Kidney (tissue), 14 donors: ENCODE data around the gene DIDO1. TPM values are rescaled to one million over a fixed set of nuclear protein-coding genes. Genes with fewer than 3 reads are reported as not detected.

Experiments
- DNase-seq, 5 donors: peaks; one replicate each; pipeline ENCODE4 v3.0.0-alpha.2; 2013 to 2020
- FAIRE-seq: peaks from 2 replicates; lab custom pipeline; 2012; peaks lifted over from hg19 to GRCh38; lab: Jason Lieb, UNC
- H3K27ac ChIP-seq, 2 donors: one replicate each; pipeline ENCODE4 v1.7.0; 2013; ENCODE audit warnings: low read depth in 2 of 2, low read length in 2 of 2, inconsistent platforms in 1 of 2
- H3K27me3 ChIP-seq: one replicate; pipeline ENCODE4 v1.7.1; 2013; ENCODE audit warnings: low read length, inconsistent platforms; ENCODE audit not compliant: control insufficient read depth, insufficient read depth
- H3K36me3 ChIP-seq, 3 donors: one replicate each; pipeline versions ENCODE4 v1.7.0 to v1.7.1; 2013; ENCODE audit warnings: low read length in 3 of 3, control low read depth in 1 of 3, inconsistent platforms in 1 of 3; ENCODE audit not compliant: insufficient read depth in 3 of 3, control insufficient read depth in 2 of 3
- H3K4me1 ChIP-seq, 3 donors: one replicate each; pipeline versions ENCODE4 v1.7.0 to v1.7.1; 2013; ENCODE audit warnings: low read length in 3 of 3, inconsistent platforms in 1 of 3, low read depth in 1 of 3; ENCODE audit not compliant: control insufficient read depth in 2 of 3, insufficient read depth in 2 of 3
- H3K4me3 ChIP-seq, 3 donors: one replicate each; pipeline versions ENCODE4 v1.7.0 to v1.8.1; 2013; ENCODE audit warnings: low read length in 3 of 3, control low read depth in 1 of 3, inconsistent platforms in 1 of 3
- H3K9ac ChIP-seq, 3 donors: one replicate each; pipeline versions ENCODE4 v1.7.0 to v1.7.1; 2013; ENCODE audit warnings: low read length in 3 of 3, control low read depth in 1 of 3, inconsistent platforms in 1 of 3
- H3K9me3 ChIP-seq, 3 donors: one replicate each; pipeline versions ENCODE4 v1.7.0 to v1.7.1; 2013; ENCODE audit warnings: low read length in 3 of 3, control low read depth in 1 of 3, inconsistent platforms in 1 of 3; ENCODE audit not compliant: control insufficient read depth in 2 of 3, insufficient read depth in 1 of 3
- CTCF ChIP-seq: IDR thresholded peaks from 3 replicates; pipeline ENCODE4 v1.5.1; 2012; ENCODE audit warnings: mild to moderate bottlenecking, moderate library complexity, borderline replicate concordance; ENCODE audit not compliant: insufficient read depth; ENCODE audit errors: extremely low read depth
- intact Hi-C: fragments of 100-400 bp; cut with DNase I; formaldehyde crosslinking; loops from one replicate; pipeline ENCODE4 v1.11.1; 2022
- polyA plus RNA-seq: library from polyadenylated mRNA; stranded (reverse); fragments of 350-450 nt; fragmentation: Illumina TruSeq; extraction: RNeasy Lipid Tissue Mini Kit (QIAGEN cat#74804); gene quantifications from one replicate; pipeline ENCODE4 v1.2.3, GENCODE V29; 2014; ENCODE audit warnings: low read depth, low replicate concordance; ENCODE audit not compliant: insufficient read depth
- total RNA-seq: library from RNA; stranded (reverse); fragmentation: NEBNext Ultra II Directional; extraction: Animal tissue kit (Norgen Biotek cat#: 25700); gene quantifications from one replicate; pipeline ENCODE4 v1.2.1, GENCODE V29; 2021
- donor health status: control.
- donor health status: control.
- donor health status: control.
- donor health status: control.
- donor health status: control.
- donor health status: DM: yes; HTN: yes; CAD: no.
- donor health status: Normal renal cell carcinoma (clear cell type).

Gene DIDO1
- total and polyA plus RNA-seq, 2 donors from 2014 or later: 23.0 to 67.9 TPM

- intact Hi-C loops: no loop called here
- peaks cover 4 to 30% (median 12%) of the 10 kb centered on the region in 3 donors for H3K4me1 ChIP-seq
- peak; percentile 56 to 89 (median 79) for DNase-seq
- H3K4me3 ChIP-seq: peak overlapping the region; percentile 34 to 72 (median 59)
- no peak for TF ChIP-seq CTCF
- no peaks in the 10 kb centered on the region for H3K9me3 ChIP-seq
- no peak for FAIRE-seq
- H3K27ac ChIP-seq: peak overlapping the region; percentile 63 to 79
- H3K27me3 ChIP-seq: no peaks in the 10 kb centered on the region
- peaks cover 0 to 2% (median 0%) of the 10 kb centered on the region in 3 donors for H3K36me3 ChIP-seq
- H3K9ac ChIP-seq: peak overlapping the region in 2 of 3 donors; percentile 51 to 99
These were observed 2.8 kb upstream of the DIDO1 start for GRCh38 chr20:62929051-62929538.

GRCh38 chr20:62928246-62928939 is 2.1 kb upstream of the DIDO1 start:
- H3K4me3 ChIP-seq: peak overlapping the region; percentile 34 to 72 (median 59)
- peaks cover 4 to 34% (median 19%) of the 10 kb centered on the region in 3 donors for H3K4me1 ChIP-seq
- peak overlapping the region; percentile 63 to 79 for H3K27ac ChIP-seq
- H3K27me3 ChIP-seq: no peaks in the 10 kb centered on the region
- no peaks in the 10 kb centered on the region for H3K9me3 ChIP-seq
- FAIRE-seq: no peak
- peak in 1 of 5 donors; percentile 33 for DNase-seq
- no peak for TF ChIP-seq CTCF
- intact Hi-C loops: no loop called here
- H3K9ac ChIP-seq: peak overlapping the region in 2 of 3 donors; percentile 51 to 99
- no peaks in the 10 kb centered on the region for H3K36me3 ChIP-seq

- no peaks in the 10 kb centered on the region for H3K27me3 ChIP-seq
- H3K9ac ChIP-seq: peak overlapping the region in 1 of 3 donors; percentile 99
- intact Hi-C loops: no loop called here
- TF ChIP-seq CTCF: no peak
- no peaks in the 10 kb centered on the region for H3K36me3 ChIP-seq
- DNase-seq (no peak), FAIRE-seq (no peak)
- peaks cover 4 to 40% (median 30%) of the 10 kb centered on the region in 3 donors for H3K4me1 ChIP-seq
- no peaks in the 10 kb centered on the region for H3K9me3 ChIP-seq
- peak overlapping the region in 1 of 2 donors; percentile 92 for H3K27ac ChIP-seq
- peak overlapping the region; percentile 30 to 87 (median 73) for H3K4me3 ChIP-seq
These were observed 912 bp upstream of the DIDO1 start for GRCh38 chr20:62927128-62927705.
